RWPE2 (cell line): Measurements from ENCODE around the gene MYO18B.

Source experiments
- ATAC-seq: fragments of 200-7000 bp; cut with Tn5 transposase; 3 replicates; pipeline ENCODE4 v1.9.1; 2021; ENCODE audit warnings: low read depth
- DNase-seq: peaks from one replicate; pipeline ENCODE4 v3.0.0-alpha.2; 2020; ENCODE audit warnings: low spot score
- H3K27ac ChIP-seq: fragments of 450-650 bp; 2 replicates; pipeline ENCODE4 v1.5.1; 2017; ENCODE audit warnings: mild to moderate bottlenecking; ENCODE audit not compliant: poor library complexity, severe bottlenecking
- H3K27me3 ChIP-seq: fragments of 250-450 bp; sonication (Bioruptor Pico); 2 replicates; pipeline ENCODE4 v1.5.1; 2021; ENCODE audit warnings: mild to moderate bottlenecking, moderate library complexity; ENCODE audit not compliant: insufficient read depth, poor library complexity, severe bottlenecking
- H3K36me3 ChIP-seq: fragments of 250-450 bp; sonication (Bioruptor Pico); 2 replicates; pipeline ENCODE4 v1.5.1; 2020; ENCODE audit warnings: low read depth, mild to moderate bottlenecking, moderate library complexity
- H3K4me1 ChIP-seq: fragments of 250-450 bp; sonication (Bioruptor Pico); 2 replicates; pipeline ENCODE4 v1.5.1; 2021; ENCODE audit warnings: mild to moderate bottlenecking, moderate library complexity; ENCODE audit not compliant: insufficient read depth, poor library complexity, severe bottlenecking
- H3K4me3 ChIP-seq: fragments of 250-450 bp; sonication (Bioruptor Pico); 2 replicates; pipeline ENCODE4 v1.5.1; 2021; ENCODE audit warnings: mild to moderate bottlenecking, moderate library complexity; ENCODE audit not compliant: severe bottlenecking
- H3K9me3 ChIP-seq: fragments of 250-450 bp; sonication (Bioruptor Pico); 2 replicates; pipeline ENCODE4 v1.5.1; 2021; ENCODE audit warnings: mild to moderate bottlenecking, moderate library complexity; ENCODE audit not compliant: severe bottlenecking
- TF ChIP-seq, protein P1 (sequence below): fragments of 450-650 bp; IDR thresholded peaks from one replicate; pipeline ENCODE4 v1.5.1; 2017; ENCODE audit warnings: mild to moderate bottlenecking, moderate library complexity; ENCODE audit not compliant: poor library complexity, severe bottlenecking

Gene MYO18B

DNA sequence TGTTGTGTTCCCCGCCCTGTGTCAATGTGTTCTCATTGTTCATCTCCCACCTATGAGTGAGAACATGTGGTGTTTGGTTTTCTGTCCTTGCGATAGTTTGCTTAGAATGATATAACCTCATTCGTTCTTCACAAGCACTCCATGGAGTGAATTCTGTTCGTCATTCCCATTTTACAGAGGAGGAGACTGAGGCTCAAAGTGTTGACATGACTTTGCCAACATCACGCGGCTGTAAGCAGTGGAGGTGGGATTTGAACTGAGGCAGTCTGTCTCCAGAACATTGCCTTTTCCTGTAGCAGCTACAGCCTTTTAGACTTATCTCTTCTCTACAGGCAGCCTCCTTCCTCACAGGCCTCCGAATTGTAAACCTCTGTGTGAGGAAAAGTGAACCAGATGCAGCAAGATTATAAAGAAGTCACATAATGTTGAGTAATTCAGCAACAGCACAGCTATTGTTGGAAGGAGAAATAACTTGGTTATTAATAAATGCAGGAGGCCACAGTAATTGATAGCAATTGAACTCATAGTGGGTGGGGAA is 74.6 kb downstream of the MYO18B start:
- H3K27ac ChIP-seq = no peak overlapping the region
- H3K36me3 ChIP-seq = no peaks in the 10 kb centered on the region
- TF ChIP-seq, protein P1, sequence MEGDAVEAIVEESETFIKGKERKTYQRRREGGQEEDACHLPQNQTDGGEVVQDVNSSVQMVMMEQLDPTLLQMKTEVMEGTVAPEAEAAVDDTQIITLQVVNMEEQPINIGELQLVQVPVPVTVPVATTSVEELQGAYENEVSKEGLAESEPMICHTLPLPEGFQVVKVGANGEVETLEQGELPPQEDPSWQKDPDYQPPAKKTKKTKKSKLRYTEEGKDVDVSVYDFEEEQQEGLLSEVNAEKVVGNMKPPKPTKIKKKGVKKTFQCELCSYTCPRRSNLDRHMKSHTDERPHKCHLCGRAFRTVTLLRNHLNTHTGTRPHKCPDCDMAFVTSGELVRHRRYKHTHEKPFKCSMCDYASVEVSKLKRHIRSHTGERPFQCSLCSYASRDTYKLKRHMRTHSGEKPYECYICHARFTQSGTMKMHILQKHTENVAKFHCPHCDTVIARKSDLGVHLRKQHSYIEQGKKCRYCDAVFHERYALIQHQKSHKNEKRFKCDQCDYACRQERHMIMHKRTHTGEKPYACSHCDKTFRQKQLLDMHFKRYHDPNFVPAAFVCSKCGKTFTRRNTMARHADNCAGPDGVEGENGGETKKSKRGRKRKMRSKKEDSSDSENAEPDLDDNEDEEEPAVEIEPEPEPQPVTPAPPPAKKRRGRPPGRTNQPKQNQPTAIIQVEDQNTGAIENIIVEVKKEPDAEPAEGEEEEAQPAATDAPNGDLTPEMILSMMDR = no peak
- no peak for ATAC-seq
- DNase-seq = no peak
- H3K27me3 ChIP-seq = peaks cover 6% of the 10 kb centered on the region
- H3K4me3 ChIP-seq = no peak overlapping the region
- no peaks in the 10 kb centered on the region for H3K9me3 ChIP-seq
- no peaks in the 10 kb centered on the region for H3K4me1 ChIP-seq

DNA sequence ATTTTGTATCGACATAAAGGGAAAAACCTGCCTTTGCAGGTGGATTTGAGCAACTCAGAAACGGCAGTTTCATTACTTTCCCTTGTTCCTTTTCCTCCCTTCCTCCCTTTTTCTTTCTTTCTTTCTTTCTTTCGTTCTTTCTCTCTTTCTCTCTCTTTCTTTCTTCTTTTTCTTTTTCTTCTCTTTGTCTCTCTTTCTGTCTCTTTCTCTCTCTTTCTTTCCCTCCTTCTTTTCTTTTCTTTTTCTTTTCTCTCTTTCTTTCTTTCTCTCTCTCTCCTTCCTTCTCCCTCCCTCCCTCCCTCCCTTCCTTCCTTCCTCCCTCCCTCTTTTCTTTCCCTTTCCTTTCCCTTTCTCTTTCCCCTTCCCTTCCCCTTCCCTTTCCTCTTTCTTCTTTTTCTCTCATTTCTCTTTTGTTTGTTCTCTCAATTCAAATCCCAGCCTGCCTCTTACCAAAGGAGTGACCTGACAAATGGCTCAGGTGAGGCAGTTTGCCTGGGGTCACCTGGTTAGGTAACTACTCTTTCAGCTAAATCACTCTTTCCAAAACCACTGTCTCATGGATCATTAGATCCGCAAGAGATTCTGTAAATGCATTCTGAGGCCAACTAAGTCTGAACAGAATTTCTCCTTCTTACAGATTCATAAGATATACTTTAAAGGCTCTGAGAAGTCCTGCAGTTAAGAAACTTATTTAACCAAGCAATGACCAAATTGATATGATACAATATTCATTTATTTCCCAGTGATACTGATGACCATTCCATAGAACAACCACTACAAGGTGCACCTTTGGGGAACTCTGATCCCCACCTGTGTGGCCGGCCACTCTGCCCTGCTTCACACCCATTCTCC is 75.3 kb downstream of the MYO18B start:
- TF ChIP-seq, protein P1 = no peak
- no peak for DNase-seq
- ATAC-seq = no peak
- Histone ChIP-seq H3K27ac (no peak overlapping the region), H3K9me3 (no peaks in the 10 kb centered on the region), H3K4me3 (no peak overlapping the region), H3K36me3 (no peaks in the 10 kb centered on the region), H3K27me3 (peaks cover 6% of the 10 kb centered on the region), H3K4me1 (no peaks in the 10 kb centered on the region)

DNA sequence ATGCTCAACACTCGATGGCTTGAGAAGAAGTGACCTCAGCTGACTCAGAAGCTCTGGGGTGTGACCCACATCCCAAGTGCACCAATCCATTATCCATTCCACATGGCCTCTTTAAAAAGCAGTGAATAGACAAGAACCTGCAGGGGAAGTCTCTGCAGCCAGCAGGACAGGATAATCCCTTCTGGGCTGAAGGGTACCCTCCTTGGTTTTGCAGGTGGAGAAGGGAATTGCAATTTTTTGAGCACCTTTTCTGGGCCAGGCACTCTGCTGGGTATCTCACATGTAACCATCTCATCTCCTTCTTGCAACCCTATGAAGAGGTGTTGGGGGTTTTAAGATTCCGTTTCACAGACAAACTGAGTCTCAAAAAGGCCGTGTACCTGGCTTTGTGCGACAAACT is 76.6 kb downstream of the MYO18B start:
- no peaks in the 10 kb centered on the region for H3K36me3 ChIP-seq
- H3K4me3 ChIP-seq = no peak overlapping the region
- DNase-seq (no peak), ATAC-seq (no peak)
- no peaks in the 10 kb centered on the region for H3K4me1 ChIP-seq
- H3K27me3 ChIP-seq = peaks cover 6% of the 10 kb centered on the region
- no peak overlapping the region for H3K27ac ChIP-seq
- TF ChIP-seq, protein P1 = no peak
- no peaks in the 10 kb centered on the region for H3K9me3 ChIP-seq

DNA sequence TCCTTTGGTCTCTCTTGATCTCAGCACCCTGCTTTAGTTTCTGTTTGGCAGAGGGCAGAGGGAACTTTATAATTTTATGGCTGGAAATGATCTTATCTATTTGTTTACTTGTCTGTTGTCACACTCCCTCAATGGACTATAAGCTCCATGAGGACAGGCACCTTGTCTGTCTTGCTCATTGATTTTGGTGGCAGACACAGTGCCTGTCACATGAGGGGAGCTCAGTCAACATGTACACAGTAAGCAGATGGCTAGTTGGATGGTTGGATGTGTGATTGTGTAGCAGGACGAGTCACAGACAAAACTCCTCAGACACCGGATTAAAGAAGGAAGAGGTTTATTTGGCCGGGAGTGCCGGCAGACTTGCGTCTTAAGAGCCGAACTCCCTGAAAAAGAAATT is 80.4 kb downstream of the MYO18B start:
- Histone ChIP-seq H3K27me3 (peaks cover 6% of the 10 kb centered on the region), H3K27ac (no peak overlapping the region), H3K36me3 (no peaks in the 10 kb centered on the region), H3K4me3 (no peak overlapping the region), H3K4me1 (no peaks in the 10 kb centered on the region), H3K9me3 (no peaks in the 10 kb centered on the region)
- DNase-seq (no peak), ATAC-seq (no peak)
- TF ChIP-seq, protein P1 = no peak

DNA sequence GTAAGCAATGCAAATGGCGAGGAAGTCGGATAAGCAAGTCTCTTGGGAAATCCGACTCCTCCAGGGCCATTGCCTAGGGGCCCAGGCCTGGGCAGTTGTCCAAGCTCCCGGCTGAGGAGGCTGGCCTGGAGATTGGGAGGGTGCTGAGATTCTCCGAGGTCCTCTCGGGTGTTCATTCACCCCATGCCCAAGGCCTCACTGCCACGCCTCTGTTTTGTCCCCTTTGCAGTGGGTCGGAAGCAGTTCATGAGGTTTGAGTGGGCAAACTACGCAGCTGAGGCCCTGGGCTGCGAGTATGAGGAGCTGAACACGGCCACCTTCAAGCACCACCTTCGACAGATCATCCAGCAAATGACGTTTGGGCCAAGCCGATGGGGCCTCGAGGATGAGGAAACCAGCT is 81.3 kb downstream of the MYO18B start:
- ATAC-seq (no peak), DNase-seq (no peak)
- Histone ChIP-seq H3K4me3 (no peak overlapping the region), H3K27me3 (peaks cover 2% of the 10 kb centered on the region), H3K36me3 (no peaks in the 10 kb centered on the region), H3K9me3 (no peaks in the 10 kb centered on the region), H3K27ac (no peak overlapping the region), H3K4me1 (no peaks in the 10 kb centered on the region)
- TF ChIP-seq, protein P1 = no peak
